ENCODE results near the gene WWC2.

Gene WWC2

GRCh38 chr4:183132865-183133264, 33.8 kb downstream of the WWC2 start:
- no peak for TF ChIP-seq CTCF (IDR thresholded peaks at IDR 0.05)
- Histone ChIP-seq H3K27me3 (no peaks in the 10 kb centered on the region), H3K4me1 (peaks cover 0 to 17% (median 0%) of the 10 kb centered on the region in 4 donors), H3K4me3 (no peak overlapping the region), H3K9me3 (no peaks in the 10 kb centered on the region), H3K36me3 (no peaks in the 10 kb centered on the region), H3K27ac (no peak overlapping the region)
- intact Hi-C loops (cut with DNase I; ENCODE audit: low total_unique reads), result no loop called here
- no peak for DNase-seq

- DNase-seq, result no peak
- TF ChIP-seq CTCF (IDR thresholded peaks at IDR 0.05), result no peak
- Histone ChIP-seq H3K9me3 (no peaks in the 10 kb centered on the region), H3K27ac (no peak overlapping the region), H3K27me3 (no peaks in the 10 kb centered on the region), H3K4me3 (no peak overlapping the region), H3K4me1 (peaks cover 0 to 4% (median 2%) of the 10 kb centered on the region in 4 donors), H3K36me3 (no peaks in the 10 kb centered on the region)
- intact Hi-C loops (cut with DNase I; ENCODE audit: low total_unique reads), result no loop called here
These were observed 37.8 kb downstream of the WWC2 start for GRCh38 chr4:183136855-183137254.

GRCh38 chr4:183139058-183139750, 40.1 kb downstream of the WWC2 start:
- no peak for DNase-seq
- no peaks in the 10 kb centered on the region for H3K36me3 ChIP-seq
- TF ChIP-seq CTCF (IDR thresholded peaks at IDR 0.05), result no peak
- H3K9me3 ChIP-seq, result no peaks in the 10 kb centered on the region
- no peaks in the 10 kb centered on the region for H3K27me3 ChIP-seq
- H3K27ac ChIP-seq, result no peak overlapping the region
- H3K4me3 ChIP-seq, result no peak overlapping the region
- peaks cover 0 to 21% (median 13%) of the 10 kb centered on the region in 4 donors for H3K4me1 ChIP-seq
- intact Hi-C loops (cut with DNase I; ENCODE audit: low total_unique reads), result no loop called here

- intact Hi-C loops (cut with DNase I; ENCODE audit: low total_unique reads), result no loop called here
- no peak overlapping the region for H3K4me3 ChIP-seq
- H3K4me1 ChIP-seq, result peaks cover 0 to 24% (median 15%) of the 10 kb centered on the region in 4 donors
- H3K36me3 ChIP-seq, result no peaks in the 10 kb centered on the region
- H3K27ac ChIP-seq, result no peak overlapping the region
- no peaks in the 10 kb centered on the region for H3K9me3 ChIP-seq
- H3K27me3 ChIP-seq, result no peaks in the 10 kb centered on the region
- TF ChIP-seq CTCF (IDR thresholded peaks at IDR 0.05), result no peak
- no peak for DNase-seq
These were observed 41.0 kb downstream of the WWC2 start for GRCh38 chr4:183139972-183140570.

GRCh38 chr4:183140911-183141320, 41.9 kb downstream of the WWC2 start:
- intact Hi-C loops (cut with DNase I; ENCODE audit: low total_unique reads), result no loop called here
- no peak for TF ChIP-seq CTCF (IDR thresholded peaks at IDR 0.05)

More at GRCh38 chr4:183140911-183141320, 41.9 kb downstream of the WWC2 start:
- DNase-seq, result no peak
- no peaks in the 10 kb centered on the region for H3K27me3 ChIP-seq
- H3K4me3 ChIP-seq, result no peak overlapping the region
- no peak overlapping the region for H3K27ac ChIP-seq
- H3K4me1 ChIP-seq, result peaks cover 0 to 33% (median 19%) of the 10 kb centered on the region in 4 donors
- H3K9me3 ChIP-seq, result no peaks in the 10 kb centered on the region
- H3K36me3 ChIP-seq, result no peaks in the 10 kb centered on the region
